H9 (cell line): Measurements from ENCODE around the gene CALN1. TPM values are rescaled to one million over a fixed set of nuclear protein-coding genes. Genes with fewer than 3 reads are reported as not detected.
A peak's percentile ranks its signal among the peaks of the same experiment; 100 is the strongest.

Source experiments
- DNase-seq: peaks from one replicate; pipeline ENCODE4 v3.0.0-alpha.2; 2017
- H2AFZ ChIP-seq: one replicate; pipeline ENCODE4 v1.6.1; 2013; ENCODE audit warnings: mild to moderate bottlenecking, low read length, control low read depth, moderate library complexity
- H2AK5ac ChIP-seq: 2 replicates; pipeline ENCODE4 v1.6.1; 2013; ENCODE audit warnings: low read length, control low read depth, mixed read lengths; ENCODE audit not compliant: insufficient read length
- H2BK120ac ChIP-seq: one replicate; pipeline ENCODE4 v1.6.1; 2013; ENCODE audit warnings: low read depth, mild to moderate bottlenecking, low read length, control low read depth, inconsistent platforms; ENCODE audit not compliant: poor library complexity, severe bottlenecking
- H2BK12ac ChIP-seq: 2 replicates; pipeline ENCODE4 v1.6.1; 2013; ENCODE audit warnings: low read length, control low read depth, mixed read lengths, low read depth; ENCODE audit not compliant: insufficient read length
- H2BK15ac ChIP-seq: 2 replicates; pipeline ENCODE4 v1.6.1; 2013; ENCODE audit warnings: low read depth, low read length, control low read depth
- H2BK20ac ChIP-seq: one replicate; pipeline ENCODE4 v1.6.1; 2013; ENCODE audit warnings: low read depth, mild to moderate bottlenecking, low read length, control low read depth, inconsistent platforms; ENCODE audit not compliant: poor library complexity, severe bottlenecking
- H2BK5ac ChIP-seq: 2 replicates; pipeline ENCODE4 v1.6.1; 2013; ENCODE audit warnings: low read length, control low read depth, mixed read lengths; ENCODE audit not compliant: insufficient read length
- H3K14ac ChIP-seq: 2 replicates; pipeline ENCODE4 v1.6.1; 2013; ENCODE audit warnings: low read length, control low read depth; ENCODE audit not compliant: insufficient read depth
- H3K18ac ChIP-seq: 2 replicates; pipeline ENCODE4 v1.6.1; 2013; ENCODE audit warnings: low read depth, mild to moderate bottlenecking, mixed read lengths, low read length, control low read depth; ENCODE audit not compliant: insufficient read length
- H3K23ac ChIP-seq: 2 replicates; pipeline ENCODE4 v1.6.1; 2013; ENCODE audit warnings: low read length, control low read depth, mixed read lengths, low read depth; ENCODE audit not compliant: insufficient read length
- H3K23me2 ChIP-seq: 2 replicates; pipeline ENCODE4 v1.6.1; 2013; ENCODE audit warnings: low read depth, mild to moderate bottlenecking, mixed read lengths, low read length, control low read depth; ENCODE audit not compliant: insufficient read length, poor library complexity, severe bottlenecking
- H3K27ac ChIP-seq: 2 replicates; pipeline ENCODE4 v1.5.1; 2013; ENCODE audit warnings: low read length, control low read depth, mixed read lengths, low read depth; ENCODE audit not compliant: insufficient read length
- H3K27me3 ChIP-seq: 2 replicates; pipeline ENCODE4 v1.6.1; 2013; ENCODE audit warnings: low read length, control low read depth, inconsistent platforms; ENCODE audit not compliant: insufficient read depth
- H3K4ac ChIP-seq: 2 replicates; pipeline ENCODE4 v1.6.1; 2013; ENCODE audit warnings: low read depth, mild to moderate bottlenecking, control low read depth, inconsistent platforms, low read length, moderate library complexity
- H3K4me1 ChIP-seq: 2 replicates; pipeline ENCODE4 v1.6.1; 2013; ENCODE audit warnings: low read length, control low read depth, inconsistent platforms; ENCODE audit not compliant: insufficient read depth
- H3K4me2 ChIP-seq: 2 replicates; pipeline ENCODE4 v1.6.1; 2013; ENCODE audit warnings: low read length, control low read depth, mixed read lengths; ENCODE audit not compliant: insufficient read length, insufficient read depth
- H3K56ac ChIP-seq: 2 replicates; pipeline ENCODE4 v1.6.1; 2013; ENCODE audit warnings: low read depth, mild to moderate bottlenecking, mixed read lengths, low read length, control low read depth; ENCODE audit not compliant: insufficient read length
- H3K79me1 ChIP-seq: 2 replicates; pipeline ENCODE4 v1.6.1; 2013; ENCODE audit warnings: low read depth, mild to moderate bottlenecking, moderate library complexity, low read length, control low read depth, inconsistent platforms; ENCODE audit not compliant: insufficient read depth, poor library complexity, severe bottlenecking
- H3K79me2 ChIP-seq: 2 replicates; pipeline ENCODE4 v1.6.1; 2013; ENCODE audit warnings: low read length, control low read depth, inconsistent platforms; ENCODE audit not compliant: insufficient read depth
- H3K9ac ChIP-seq: 2 replicates; pipeline ENCODE4 v1.6.1; 2013; ENCODE audit warnings: low read length, control low read depth, mixed read lengths; ENCODE audit not compliant: insufficient read length; ENCODE audit errors: extremely low read depth
- H3K9me3 ChIP-seq: one replicate; pipeline ENCODE4 v1.6.1; 2013; ENCODE audit warnings: low read depth, low read length, inconsistent platforms; ENCODE audit not compliant: control insufficient read depth
- H3T11ph ChIP-seq: one replicate; pipeline ENCODE4 v1.6.1; 2013; ENCODE audit warnings: mild to moderate bottlenecking, low read length, control low read depth, inconsistent platforms
- H4K20me1 ChIP-seq: one replicate; pipeline ENCODE4 v1.6.1; 2013; ENCODE audit not compliant: control insufficient read depth, insufficient read length, insufficient read depth
- H4K5ac ChIP-seq: 2 replicates; pipeline ENCODE4 v1.6.1; 2013; ENCODE audit warnings: low read depth, mild to moderate bottlenecking, mixed read lengths, low read length, control low read depth; ENCODE audit not compliant: insufficient read length
- H4K8ac ChIP-seq: replicated peaks from 2 replicates; pipeline ENCODE4 v1.6.1; 2013; ENCODE audit warnings: low read length, control low read depth, mixed read lengths, low read depth; ENCODE audit not compliant: insufficient read length
- H4K91ac ChIP-seq: 2 replicates; pipeline ENCODE4 v1.6.1; 2013; ENCODE audit warnings: low read depth, mild to moderate bottlenecking, moderate library complexity, mixed read lengths, low read length, control low read depth; ENCODE audit not compliant: insufficient read length
- H3K27ac Mint-ChIP-seq, 3 experiments: 2 replicates in 2 of 3; 3 replicates in 1 of 3; pipeline ENCODE4 v1.8.0; 2020 to 2021; ENCODE audit warnings: mixed read lengths in 3 of 3, mild to moderate bottlenecking in 1 of 3, moderate library complexity in 1 of 3
- H3K27me3 Mint-ChIP-seq: 2 replicates; pipeline ENCODE4 v1.8.0; 2021; ENCODE audit warnings: low read depth, mild to moderate bottlenecking, moderate library complexity, mixed read lengths
- H3K36me3 Mint-ChIP-seq, 3 experiments: 2 replicates in 2 of 3; 3 replicates in 1 of 3; pipeline ENCODE4 v1.8.0; 2020 to 2021; ENCODE audit warnings: low read depth in 3 of 3, mixed read lengths in 3 of 3; ENCODE audit not compliant: insufficient read depth in 1 of 3
- H3K4me1 Mint-ChIP-seq, 2 experiments: 2 replicates each; pipeline ENCODE4 v1.8.0; 2020; ENCODE audit warnings: mixed read lengths in 2 of 2
- H3K4me3 Mint-ChIP-seq, 2 experiments: 2 replicates in 1 of 2; 3 replicates in 1 of 2; pipeline ENCODE4 v1.8.0; 2020 to 2021; ENCODE audit warnings: mild to moderate bottlenecking in 2 of 2, mixed read lengths in 2 of 2, moderate library complexity in 1 of 2
- H3K9me3 Mint-ChIP-seq, 2 experiments: 2 replicates in 1 of 2; 3 replicates in 1 of 2; pipeline ENCODE4 v1.8.0; 2020; ENCODE audit warnings: mild to moderate bottlenecking in 2 of 2, mixed read lengths in 2 of 2, moderate library complexity in 1 of 2
- CTCF ChIP-seq: fragments of 200-600 bp; sonication (generic); conservative IDR thresholded peaks from 3 replicates; pipeline ENCODE4 v1.8.0; 2021; ENCODE audit warnings: antibody characterized with exemption, mild to moderate bottlenecking
- WGBS: extraction: QIAGEN DNeasy Blood & Tissue Kit; methylation state at CpG from one replicate; pipeline ENCODE4 v1.1.7; 2013; ENCODE audit warnings: missing lambda C conversion rate, low lambda C conversion rate, mixed read lengths; ENCODE audit not compliant: insufficient read length; ENCODE audit errors: extremely low coverage; 5-methylcytosine and 5-hydroxymethylcytosine counted together
- total RNA-seq: library from RNA; stranded (reverse); gene quantifications from 2 replicates; pipeline ENCODE4 v1.2.1, GENCODE V29; 2021

Gene CALN1
- total RNA-seq, 1 experiment from 2014 or later: 2.8 TPM

- Histone ChIP-seq H3K79me1 (no peaks in the 10 kb centered on the region), H3K27me3 (no peaks in the 10 kb centered on the region), H3K14ac (no peak overlapping the region), H2BK20ac (no peak overlapping the region), H4K5ac (no peak overlapping the region), H3K4me1 (no peaks in the 10 kb centered on the region), H2AFZ (no peak overlapping the region), H3K4me2 (no peak overlapping the region), H2AK5ac (no peak overlapping the region), H4K91ac (no peak overlapping the region), H2BK120ac (no peak overlapping the region), H3T11ph (no peak overlapping the region), H3K27ac (no peak overlapping the region), H3K9me3 (no peaks in the 10 kb centered on the region), H3K23me2 (no peaks in the 10 kb centered on the region), H3K79me2 (no peaks in the 10 kb centered on the region), H2BK15ac (no peak overlapping the region), H3K18ac (no peak overlapping the region), H3K56ac (no peak overlapping the region), H3K4ac (no peak overlapping the region), H4K20me1 (no peaks in the 10 kb centered on the region), H3K9ac (no peak overlapping the region), H2BK12ac (no peak overlapping the region), H2BK5ac (no peak overlapping the region), H4K8ac (no peak overlapping the region), H3K23ac (no peak overlapping the region)
- no peaks in the 10 kb centered on the region; the same call in 1 of the 2 replicates for H3K27me3 Mint-ChIP-seq
- H3K27ac Mint-ChIP-seq: peak overlapping the region in 2 of 3 experiments; percentile 17 to 29; a peak in 3 of 7 replicates
- no peak overlapping the region for H3K4me3 Mint-ChIP-seq
- H3K9me3 Mint-ChIP-seq: no peaks in the 10 kb centered on the region
- no peak for TF ChIP-seq CTCF
- no peak for DNase-seq
- peaks cover 0 to 1% (median under 1%) of the 10 kb centered on the region in 3 experiments; a peak in 2 of 7 replicates for H3K36me3 Mint-ChIP-seq
- no CpG with 5 or more reads among the region's 5 CpGs for WGBS
- H3K4me1 Mint-ChIP-seq: peaks cover 0 to 16% of the 10 kb centered on the region in 2 experiments; a peak in 3 of 4 replicates
Measured at GRCh38 chr7:72313906-72314305, 98.2 kb downstream of the CALN1 start.
